Adrenal gland (tissue), 12 donors: ENCODE data around the gene MYADM. TPM values are rescaled to one million over a fixed set of nuclear protein-coding genes. Genes with fewer than 3 reads are reported as not detected.

Experiments used
- DNase-seq, 7 donors: peaks; one replicate each; pipeline ENCODE4 v3.0.0-alpha.2; 2019 to 2020
- H3K27ac ChIP-seq, 5 donors: fragments of 200-600 bp; sonication (generic) in 4 of 5; 1 replicate in 3 of 5; 2 replicates in 2 of 5; pipeline versions ENCODE4 v1.5.1 to v1.8.0; 2016 to 2020; ENCODE audit warnings: mild to moderate bottlenecking in 1 of 5
- H3K27me3 ChIP-seq: fragments of 200-600 bp; 2 replicates; pipeline ENCODE4 v1.8.0; 2021
- H3K36me3 ChIP-seq, 2 donors: fragments of 200-600 bp; replicated peaks in 1 of 2; 1 replicate in 1 of 2; 2 replicates in 1 of 2; pipeline versions ENCODE4 v1.5.1 to v1.8.0; 2018 to 2022
- H3K4me1 ChIP-seq, 2 donors: fragments of 200-600 bp; replicated peaks in 1 of 2; 1 replicate in 1 of 2; 2 replicates in 1 of 2; pipeline versions ENCODE4 v1.5.1 to v1.8.0; 2018 to 2021
- H3K4me3 ChIP-seq, 4 donors: fragments of 200-600 bp; sonication (generic) in 3 of 4; one replicate each; pipeline ENCODE4 v1.5.1; 2016 to 2018
- H3K9me3 ChIP-seq, 3 donors: fragments of 200-600 bp; sonication (generic) in 1 of 3; replicated peaks in 1 of 3; 1 replicate in 2 of 3; 2 replicates in 1 of 3; pipeline versions ENCODE4 v1.5.1 to v1.8.0; 2016 to 2021
- POLR2A ChIP-seq, 2 donors: fragments of 450-650 bp; IDR thresholded peaks; one replicate each; pipeline ENCODE4 v1.6.1; 2017; ENCODE audit warnings: antibody characterized with exemption in 2 of 2, mild to moderate bottlenecking in 2 of 2, moderate library complexity in 1 of 2
- WGBS, 4 donors: extraction: QIAGEN DNeasy Blood & Tissue Kit in 2 of 4; methylation state at CpG; one replicate each; pipeline versions ENCODE4 v1.1.5 to v1.1.7; 2013 to 2017; 5-methylcytosine and 5-hydroxymethylcytosine counted together
- intact Hi-C, 2 donors: fragments of 100-400 bp; cut with DNase I; formaldehyde crosslinking; loops; one replicate each; pipeline versions ENCODE4 v1.14.1 to v1.15.0; 2022 to 2023
- polyA plus RNA-seq, 3 donors: library from polyadenylated mRNA; stranded (reverse); fragments of 200-250 nt in 2 of 3; fragments of 350-450 nt in 1 of 3; fragmentation: Illumina TruSeq in 1 of 3; extraction: RNeasy Lipid Tissue Mini Kit (QIAGEN cat#74804) in 1 of 3; gene quantifications; one replicate each; pipeline ENCODE4 v1.2.3, GENCODE V29; 2013 to 2014
- total RNA-seq, 9 donors: library from RNA; depleted of rRNA in 4 of 9; stranded (reverse); fragments of >200 nt in 4 of 9; fragments of 120-200 nt in 1 of 9; fragmentation: NEBNext Ultra II Directional in 1 of 9; extraction: Animal tissue kit (Norgen Biotek cat#: 25700) in 1 of 9; gene quantifications; one replicate each; pipeline versions ENCODE4 v1.1.0 to v1.2.4, GENCODE V29; 2013 to 2023
- TF ChIP-seq, protein P1 (sequence below), 6 experiments: fragments of 450-650 bp in 4 of 6; fragments of 200-600 bp in 2 of 6; sonication (generic) in 1 of 6; IDR thresholded peaks; 1 replicate in 5 of 6; 2 replicates in 1 of 6; pipeline versions ENCODE4 v1.5.1 to v1.8.0; 2016 to 2021; ENCODE audit warnings: antibody characterized with exemption in 6 of 6, mild to moderate bottlenecking in 2 of 6, moderate library complexity in 1 of 6
- donor health status: healthy with polysubstance abuse.
- donor health status: Bipolar disorder and iron deficiency.
- donor health status: DM: yes; HTN: yes; CAD: no.
- donor health status: DM: no; HTN: no; CAD: no.
- donor health status: DM: no; HTN: no; CAD: no.
- donor health status: DM: yes; HTN: yes; CAD: no.

Gene MYADM
- total and polyA plus RNA-seq, 12 donors = 6.5 to 74.0 (median 38.1) TPM

DNA sequence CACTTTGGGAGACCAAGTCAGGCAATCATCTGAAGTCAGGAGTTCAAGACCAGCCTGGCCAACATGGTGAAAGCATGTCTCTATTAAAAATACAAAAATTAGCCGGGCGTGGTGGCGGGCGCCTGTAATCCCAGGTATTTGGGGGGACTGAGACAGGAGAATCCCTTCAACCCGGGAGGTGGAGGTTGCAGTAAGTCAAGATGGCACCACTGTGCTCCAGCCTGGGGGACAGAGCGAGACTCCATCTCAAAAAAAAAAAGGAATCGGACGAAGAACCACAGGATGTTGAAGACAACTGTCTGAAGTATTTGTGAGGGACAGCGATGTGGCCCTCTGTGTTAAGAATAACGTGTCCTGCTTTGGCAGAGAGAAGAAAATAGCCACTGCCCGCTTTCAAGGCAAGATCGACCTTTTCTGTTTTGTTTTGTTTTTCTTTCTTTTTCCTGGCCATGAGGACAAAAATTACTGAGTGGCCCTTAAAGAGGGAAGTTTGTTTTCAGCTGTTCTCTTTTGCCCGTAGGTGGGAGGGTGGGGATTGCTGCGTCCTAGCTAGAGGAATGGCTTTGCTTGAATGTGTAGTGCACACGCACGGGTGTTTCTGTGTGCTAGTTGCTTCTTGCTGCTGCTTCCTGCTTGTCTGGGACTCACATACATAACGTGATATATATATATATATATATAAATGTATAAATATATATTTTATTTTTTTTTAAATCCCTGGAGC is 8.1 kb downstream of the MYADM start:
- WGBS, 4 donors = 80 to 85% (median 84%) methylated on average over 17 of the region's 17 CpGs
- DNase-seq = no peak
- H3K4me3 ChIP-seq = no peak overlapping the region
- intact Hi-C loops = no loop called here
- H3K9me3 ChIP-seq = no peaks in the 10 kb centered on the region
- no peak overlapping the region for H3K27ac ChIP-seq
- H3K27me3 ChIP-seq = peaks cover 6% of the 10 kb centered on the region
- peaks cover 0 to 11% of the 10 kb centered on the region in 2 donors for H3K4me1 ChIP-seq
- peaks cover 0 to 13% of the 10 kb centered on the region in 2 donors for H3K36me3 ChIP-seq
- TF ChIP-seq, protein P1, sequence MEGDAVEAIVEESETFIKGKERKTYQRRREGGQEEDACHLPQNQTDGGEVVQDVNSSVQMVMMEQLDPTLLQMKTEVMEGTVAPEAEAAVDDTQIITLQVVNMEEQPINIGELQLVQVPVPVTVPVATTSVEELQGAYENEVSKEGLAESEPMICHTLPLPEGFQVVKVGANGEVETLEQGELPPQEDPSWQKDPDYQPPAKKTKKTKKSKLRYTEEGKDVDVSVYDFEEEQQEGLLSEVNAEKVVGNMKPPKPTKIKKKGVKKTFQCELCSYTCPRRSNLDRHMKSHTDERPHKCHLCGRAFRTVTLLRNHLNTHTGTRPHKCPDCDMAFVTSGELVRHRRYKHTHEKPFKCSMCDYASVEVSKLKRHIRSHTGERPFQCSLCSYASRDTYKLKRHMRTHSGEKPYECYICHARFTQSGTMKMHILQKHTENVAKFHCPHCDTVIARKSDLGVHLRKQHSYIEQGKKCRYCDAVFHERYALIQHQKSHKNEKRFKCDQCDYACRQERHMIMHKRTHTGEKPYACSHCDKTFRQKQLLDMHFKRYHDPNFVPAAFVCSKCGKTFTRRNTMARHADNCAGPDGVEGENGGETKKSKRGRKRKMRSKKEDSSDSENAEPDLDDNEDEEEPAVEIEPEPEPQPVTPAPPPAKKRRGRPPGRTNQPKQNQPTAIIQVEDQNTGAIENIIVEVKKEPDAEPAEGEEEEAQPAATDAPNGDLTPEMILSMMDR (IDR thresholded peaks at IDR 0.05) = no peak
- no peak for TF ChIP-seq POLR2A (IDR thresholded peaks at IDR 0.05)

DNA sequence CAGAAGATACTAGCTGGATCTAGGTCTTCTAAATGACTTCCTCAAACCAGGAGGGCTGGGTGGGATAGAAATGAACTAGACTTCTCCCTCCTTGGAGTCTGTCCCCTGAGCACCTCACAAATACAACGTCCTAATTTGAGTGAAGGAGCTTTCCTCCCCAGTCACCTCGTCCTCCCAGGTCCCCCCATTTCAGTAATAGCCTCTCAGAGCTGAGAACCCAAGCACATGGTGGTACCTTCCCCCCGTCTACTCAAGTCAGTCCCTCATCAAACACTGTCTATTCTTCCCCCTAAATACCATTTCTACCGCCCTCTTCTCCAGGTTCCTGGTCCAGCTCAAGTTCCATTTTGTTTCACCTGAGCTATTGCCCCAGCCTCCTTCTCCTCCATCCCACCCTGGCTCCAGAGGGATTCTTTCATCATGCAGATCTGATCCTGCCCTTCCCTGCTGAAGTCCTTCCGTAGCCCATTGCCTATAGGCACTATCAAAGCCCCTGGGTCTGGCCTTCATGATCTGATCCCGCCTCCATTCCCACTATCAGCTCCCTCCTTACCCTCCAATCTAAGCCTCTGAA is 9.1 kb downstream of the MYADM start:
- H3K27ac ChIP-seq = no peak overlapping the region
- WGBS, 4 donors = 76 to 97% (median 91%) methylated on average over 5 to 6 of the region's 6 CpGs

DNA sequence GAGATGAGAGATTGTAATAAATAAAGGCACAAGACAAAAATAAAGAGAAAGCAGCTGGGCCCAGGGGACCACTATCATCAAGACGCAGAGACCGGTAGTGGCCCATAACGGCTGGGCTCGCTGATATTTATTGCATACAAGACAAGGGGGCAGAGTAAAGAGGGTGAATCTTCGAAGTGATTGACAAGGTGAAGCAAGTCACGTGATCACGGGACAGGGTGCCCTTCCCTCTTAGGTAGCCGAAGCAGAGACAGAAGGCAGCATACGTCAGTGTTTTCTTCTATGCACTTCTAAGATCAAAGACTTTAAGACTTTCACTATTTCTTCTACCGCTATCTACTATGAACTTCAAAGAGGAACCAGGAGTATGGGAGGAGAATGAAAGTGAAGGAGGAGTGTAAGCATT is 9.7 kb downstream of the MYADM start:
- Histone ChIP-seq H3K36me3 (peaks cover 0 to 13% of the 10 kb centered on the region in 2 donors), H3K27ac (no peak overlapping the region), H3K4me3 (no peak overlapping the region), H3K27me3 (peaks cover 12% of the 10 kb centered on the region), H3K9me3 (no peaks in the 10 kb centered on the region), H3K4me1 (peaks cover 0 to 17% of the 10 kb centered on the region in 2 donors)
- 73 to 84% (median 79%) methylated on average over 10 of the region's 10 CpGs for WGBS, 4 donors
- TF ChIP-seq POLR2A (IDR thresholded peaks at IDR 0.05) = no peak
- TF ChIP-seq, protein P1 (IDR thresholded peaks at IDR 0.05) = no peak
- no peak for DNase-seq
- intact Hi-C loops = no loop called here

More for the DNA sequence above, 9.1 kb downstream of the MYADM start:
- Histone ChIP-seq H3K4me1 (peaks cover 0 to 13% of the 10 kb centered on the region in 2 donors), H3K4me3 (no peak overlapping the region), H3K9me3 (no peaks in the 10 kb centered on the region), H3K36me3 (peaks cover 0 to 13% of the 10 kb centered on the region in 2 donors), H3K27me3 (peaks cover 6% of the 10 kb centered on the region)
- intact Hi-C loops = no loop called here
- no peak for DNase-seq
- TF ChIP-seq, protein P1 (IDR thresholded peaks at IDR 0.05) = no peak
- no peak for TF ChIP-seq POLR2A (IDR thresholded peaks at IDR 0.05)

DNA sequence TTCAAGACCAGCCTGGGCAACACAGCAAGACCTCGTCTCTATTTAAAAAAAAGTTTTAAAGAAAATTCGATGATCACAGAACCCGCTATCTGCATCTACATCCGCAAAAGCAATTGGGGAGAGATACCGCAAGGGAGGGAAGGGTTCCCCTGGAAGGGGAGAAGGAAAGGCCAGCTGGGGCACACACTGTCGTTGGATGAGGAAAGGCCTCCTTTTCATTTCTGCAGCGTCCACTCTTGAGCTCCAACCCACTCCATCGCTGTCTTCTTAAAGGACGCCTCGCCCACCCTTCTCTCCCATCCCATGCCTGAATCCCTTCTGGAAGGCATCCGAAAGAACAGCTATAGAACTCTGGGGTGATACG is 11.1 kb downstream of the MYADM start:
- peaks cover 22% of the 10 kb centered on the region for H3K27me3 ChIP-seq
- DNase-seq = no peak
- WGBS, 4 donors = 36 to 45% (median 39%) methylated on average over 11 to 12 of the region's 12 CpGs
- H3K4me1 ChIP-seq = peaks cover 0 to 17% of the 10 kb centered on the region in 2 donors
- intact Hi-C loops = no loop called here
- peak overlapping the region in 1 of 4 donors; percentile 61 for H3K4me3 ChIP-seq
- no peaks in the 10 kb centered on the region for H3K9me3 ChIP-seq
- TF ChIP-seq, protein P1 (IDR thresholded peaks at IDR 0.05) = no peak
- TF ChIP-seq POLR2A (IDR thresholded peaks at IDR 0.05) = no peak
- peaks cover 0 to 8% of the 10 kb centered on the region in 2 donors for H3K36me3 ChIP-seq
- no peak overlapping the region for H3K27ac ChIP-seq
